Mesothelial cell of epicardium (in vitro differentiated cells): ENCODE measurements around the gene MYO16. TPM values are rescaled to one million over a fixed set of nuclear protein-coding genes. Genes with fewer than 3 reads are reported as not detected.

Experiments used
- DNase-seq, 2 experiments: peaks; one replicate each; pipeline ENCODE4 v3.0.0; 2021; ENCODE audit warnings: low spot score in 2 of 2; ENCODE audit not compliant: unreplicated experiment in 2 of 2
- H3K27ac Mint-ChIP-seq: 2 replicates; pipeline ENCODE4 v1.8.0; 2021; ENCODE audit warnings: mixed read lengths
- H3K27me3 Mint-ChIP-seq: 2 replicates; pipeline ENCODE4 v1.8.0; 2021; ENCODE audit warnings: low read depth, mixed read lengths
- H3K36me3 Mint-ChIP-seq: 2 replicates; pipeline ENCODE4 v1.8.0; 2021; ENCODE audit warnings: mixed read lengths
- H3K4me1 Mint-ChIP-seq: 2 replicates; pipeline ENCODE4 v1.8.0; 2021; ENCODE audit warnings: mixed read lengths
- H3K4me3 Mint-ChIP-seq: 2 replicates; pipeline ENCODE4 v1.8.0; 2021; ENCODE audit warnings: mild to moderate bottlenecking, moderate library complexity, mixed read lengths
- H3K9me3 Mint-ChIP-seq: 2 replicates; pipeline ENCODE4 v1.8.0; 2021; ENCODE audit warnings: mixed read lengths
- total RNA-seq: library from RNA; stranded (reverse); gene quantifications from 3 replicates; pipeline ENCODE4 v1.2.1, GENCODE V29; 2021
- TF ChIP-seq, protein P1 (sequence below): fragments of 200-600 bp; sonication (generic); IDR thresholded peaks from one replicate; pipeline ENCODE4 v1.5.0; 2021; ENCODE audit warnings: antibody characterized with exemption; ENCODE audit not compliant: unreplicated experiment

Gene MYO16
- total RNA-seq, 1 donor from 2014 or later = 0.07 TPM

GRCh38 chr13:108915095-108915633 lies 285.8 kb downstream of the MYO16 start:
- no peaks in the 10 kb centered on the region for H3K36me3 Mint-ChIP-seq
- peaks cover 45% of the 10 kb centered on the region for H3K4me1 Mint-ChIP-seq
- H3K27ac Mint-ChIP-seq = peak overlapping the region; percentile 97
- H3K9me3 Mint-ChIP-seq = no peaks in the 10 kb centered on the region
- no peaks in the 10 kb centered on the region for H3K27me3 Mint-ChIP-seq
- TF ChIP-seq, protein P1, sequence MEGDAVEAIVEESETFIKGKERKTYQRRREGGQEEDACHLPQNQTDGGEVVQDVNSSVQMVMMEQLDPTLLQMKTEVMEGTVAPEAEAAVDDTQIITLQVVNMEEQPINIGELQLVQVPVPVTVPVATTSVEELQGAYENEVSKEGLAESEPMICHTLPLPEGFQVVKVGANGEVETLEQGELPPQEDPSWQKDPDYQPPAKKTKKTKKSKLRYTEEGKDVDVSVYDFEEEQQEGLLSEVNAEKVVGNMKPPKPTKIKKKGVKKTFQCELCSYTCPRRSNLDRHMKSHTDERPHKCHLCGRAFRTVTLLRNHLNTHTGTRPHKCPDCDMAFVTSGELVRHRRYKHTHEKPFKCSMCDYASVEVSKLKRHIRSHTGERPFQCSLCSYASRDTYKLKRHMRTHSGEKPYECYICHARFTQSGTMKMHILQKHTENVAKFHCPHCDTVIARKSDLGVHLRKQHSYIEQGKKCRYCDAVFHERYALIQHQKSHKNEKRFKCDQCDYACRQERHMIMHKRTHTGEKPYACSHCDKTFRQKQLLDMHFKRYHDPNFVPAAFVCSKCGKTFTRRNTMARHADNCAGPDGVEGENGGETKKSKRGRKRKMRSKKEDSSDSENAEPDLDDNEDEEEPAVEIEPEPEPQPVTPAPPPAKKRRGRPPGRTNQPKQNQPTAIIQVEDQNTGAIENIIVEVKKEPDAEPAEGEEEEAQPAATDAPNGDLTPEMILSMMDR = peak; percentile 44
- DNase-seq = no peak
- H3K4me3 Mint-ChIP-seq = peak overlapping the region; percentile 13

GRCh38 chr13:108915634-108916512 lies 286.5 kb downstream of the MYO16 start:
- no peaks in the 10 kb centered on the region for H3K9me3 Mint-ChIP-seq
- no peaks in the 10 kb centered on the region for H3K27me3 Mint-ChIP-seq

GRCh38 chr13:108917581-108917980 lies 288.2 kb downstream of the MYO16 start:
- Mint-ChIP-seq H3K9me3 (no peaks in the 10 kb centered on the region), H3K36me3 (no peaks in the 10 kb centered on the region), H3K4me3 (no peak overlapping the region), H3K27ac (peak overlapping the region; percentile 28), H3K27me3 (no peaks in the 10 kb centered on the region), H3K4me1 (peaks cover 43% of the 10 kb centered on the region)
- DNase-seq = no peak
- TF ChIP-seq, protein P1 = no peak

More at GRCh38 chr13:108915634-108916512, 286.5 kb downstream of the MYO16 start:
- Mint-ChIP-seq H3K27ac (peak overlapping the region; percentile 97), H3K36me3 (no peaks in the 10 kb centered on the region), H3K4me3 (peak overlapping the region; percentile 39), H3K4me1 (peaks cover 46% of the 10 kb centered on the region)
- TF ChIP-seq, protein P1 = no peak
- DNase-seq = peak in 1 of 2 experiments; percentile 52

- Mint-ChIP-seq H3K36me3 (no peaks in the 10 kb centered on the region), H3K4me1 (peaks cover 43% of the 10 kb centered on the region), H3K4me3 (no peak overlapping the region), H3K27ac (peak overlapping the region; percentile 52), H3K27me3 (no peaks in the 10 kb centered on the region), H3K9me3 (no peaks in the 10 kb centered on the region)
- no peak for DNase-seq
- TF ChIP-seq, protein P1 = no peak
Observed at GRCh38 chr13:108919036-108919907, 289.9 kb downstream of the MYO16 start.

GRCh38 chr13:108920137-108920536 lies 290.7 kb downstream of the MYO16 start:
- no peaks in the 10 kb centered on the region for H3K9me3 Mint-ChIP-seq
- H3K4me1 Mint-ChIP-seq = peaks cover 39% of the 10 kb centered on the region
- H3K27me3 Mint-ChIP-seq = no peaks in the 10 kb centered on the region
- H3K27ac Mint-ChIP-seq = no peak overlapping the region
- TF ChIP-seq, protein P1 = no peak
- H3K36me3 Mint-ChIP-seq = no peaks in the 10 kb centered on the region
- no peak for DNase-seq
- H3K4me3 Mint-ChIP-seq = no peak overlapping the region
